ENCODE data around the gene TPSD1. TPM values are rescaled to one million over a fixed set of nuclear protein-coding genes. Genes with fewer than 3 reads are reported as not detected.

The TPSD1 gene
- total and polyA plus RNA-seq, 2 donors (not counting 3 experiments of a cell fraction or from before 2014, with no cell fraction given) = not detected

GRCh38 chr16:1224558-1224957 lies 31.3 kb upstream of the TPSD1 start:
- DNase-seq (ENCODE audit: low read depth, low spot score) (no peak), FAIRE-seq (no peak)
- Histone ChIP-seq H3K4me1 (ENCODE audit: control insufficient read depth, extremely low read depth, insufficient read depth, low read length) (no peaks in the 10 kb centered on the region), H3K9me1 (replicated peaks; ENCODE audit: control insufficient read depth, extremely low read depth, insufficient read depth, low read length) (no peaks in the 10 kb centered on the region), H3K27ac (ENCODE audit: insufficient read depth, low read depth, low read length) (no peak overlapping the region), H3K4me3 (replicated peaks in 1 of 3; ENCODE audit: insufficient read depth in 1 of 3, low read depth in 1 of 3, low read length in 3 of 3) (no peak overlapping the region), H3K36me3 (ENCODE audit: control insufficient read depth in 2 of 2, extremely low read depth in 1 of 2, insufficient read depth in 2 of 2, low read length in 2 of 2) (no peaks in the 10 kb centered on the region), H3K9me3 (replicated peaks; ENCODE audit: control insufficient read depth, insufficient read depth, low read length) (no peaks in the 10 kb centered on the region), H3K27me3 (ENCODE audit: control insufficient read depth in 2 of 2, insufficient read depth in 2 of 2, low read length in 2 of 2) (no peaks in the 10 kb centered on the region), H4K20me1 (replicated peaks; ENCODE audit: control insufficient read depth, extremely low read depth, insufficient read depth, low read length) (no peaks in the 10 kb centered on the region), H3K4me2 (ENCODE audit: insufficient read depth, low read length) (no peak overlapping the region), H2AFZ (ENCODE audit: low read depth, low read length) (no peak overlapping the region), H3K9ac (replicated peaks; ENCODE audit: extremely low read depth, insufficient read depth, low read length) (no peak overlapping the region), H3K79me2 (ENCODE audit: control insufficient read depth, insufficient read depth, low read length) (no peaks in the 10 kb centered on the region)
- ChIA-PET POLR2A (no interaction called here), CTCF (no interaction called here)
- no TSS peak for BruUV-seq (replicated peaks)
- no peak for TF ChIP-seq GATA2 (IDR thresholded peaks at IDR 0.05; ENCODE audit: insufficient read depth, insufficient read length, low read depth, low read length)
- no peak for TF ChIP-seq MYC (IDR thresholded peaks at IDR 0.05; ENCODE audit: low read depth, low read length)
- no peak for TF ChIP-seq POLR2AphosphoS5 (IDR thresholded peaks at IDR 0.05; ENCODE audit: insufficient read depth, low read depth, low read length)
- TF ChIP-seq JUN (IDR thresholded peaks at IDR 0.05; ENCODE audit: borderline replicate concordance, insufficient read depth, insufficient read length, low read depth) = no peak
- TF ChIP-seq MAX (IDR thresholded peaks at IDR 0.05; ENCODE audit: insufficient read depth, insufficient read length) = no peak
- TF ChIP-seq CTCF (IDR thresholded peaks at IDR 0.05; ENCODE audit: extremely low read depth in 1 of 2, insufficient read depth in 1 of 2, low read depth in 1 of 2, low read length in 2 of 2) = no peak
- TF ChIP-seq EZH2 (IDR thresholded peaks at IDR 0.05; ENCODE audit: borderline replicate concordance, low read depth, low read length, severe bottlenecking) = no peak
- TF ChIP-seq FOS (IDR thresholded peaks at IDR 0.05; ENCODE audit: borderline replicate concordance, insufficient read depth, low read length) = no peak
- no peak for TF ChIP-seq POLR2A (IDR thresholded peaks at IDR 0.05; ENCODE audit: low read depth, low read length)
- intact Hi-C loops (cut with micrococcal nuclease) (loop anchor here (5.0 kb wide), 1 partner anchor 693 kb away; the partner anchor contains the start of gene HS3ST6), dilution Hi-C loops (cut with MboI; ENCODE audit: extremely low pct_ligation_motif_present, low sequenced_read_pairs) (no loop called here)

Measured in endothelial cell of umbilical vein (primary cell).